DMS53 (cell line): ENCODE data around the gene PHACTR1.

ENCODE experiments used
- DNase-seq: peaks from one replicate; lab custom pipeline; 2025; lab: John Stamatoyannopoulos, UW

The PHACTR1 gene

DNA sequence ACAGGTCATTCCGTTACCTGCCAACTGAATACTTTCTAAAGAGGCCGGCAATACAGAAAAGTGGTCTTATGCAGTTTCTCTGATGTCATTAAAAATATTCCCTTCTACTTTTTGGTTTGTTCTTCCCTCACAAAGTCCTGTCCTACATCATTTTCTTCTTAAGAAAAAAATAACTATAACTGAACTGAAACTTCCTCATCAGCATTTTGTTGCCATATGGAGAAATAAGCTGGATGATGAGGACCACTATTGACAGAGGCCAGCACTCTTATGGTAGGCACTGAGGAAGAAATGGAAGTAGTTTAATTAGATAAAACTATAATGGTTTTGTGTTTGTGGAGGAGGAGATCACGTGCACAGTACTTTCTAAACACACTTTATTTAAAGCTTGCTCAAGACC, 274.9 kb downstream of the PHACTR1 start:
- DNase-seq = no peak

DNA sequence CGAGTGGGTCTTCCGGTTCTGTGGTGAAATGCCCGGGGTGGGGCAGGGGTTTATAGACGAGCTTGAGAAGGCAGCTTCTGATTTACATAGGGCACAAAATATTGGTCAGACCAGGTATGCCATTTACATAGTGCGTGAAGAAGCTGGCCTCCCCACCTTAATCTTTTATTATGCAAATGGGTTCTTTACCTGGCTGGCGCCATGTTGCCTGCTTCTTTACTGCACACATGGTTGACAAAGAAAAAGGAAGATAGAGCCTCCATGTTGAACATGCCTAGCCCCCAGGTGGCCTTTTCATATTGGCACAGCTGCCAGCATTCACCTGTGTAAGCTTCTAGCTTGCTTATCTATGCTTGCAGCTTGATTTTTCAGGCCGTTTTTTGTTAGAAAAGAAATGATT, 276.2 kb downstream of the PHACTR1 start:
- no peak for DNase-seq

DNA sequence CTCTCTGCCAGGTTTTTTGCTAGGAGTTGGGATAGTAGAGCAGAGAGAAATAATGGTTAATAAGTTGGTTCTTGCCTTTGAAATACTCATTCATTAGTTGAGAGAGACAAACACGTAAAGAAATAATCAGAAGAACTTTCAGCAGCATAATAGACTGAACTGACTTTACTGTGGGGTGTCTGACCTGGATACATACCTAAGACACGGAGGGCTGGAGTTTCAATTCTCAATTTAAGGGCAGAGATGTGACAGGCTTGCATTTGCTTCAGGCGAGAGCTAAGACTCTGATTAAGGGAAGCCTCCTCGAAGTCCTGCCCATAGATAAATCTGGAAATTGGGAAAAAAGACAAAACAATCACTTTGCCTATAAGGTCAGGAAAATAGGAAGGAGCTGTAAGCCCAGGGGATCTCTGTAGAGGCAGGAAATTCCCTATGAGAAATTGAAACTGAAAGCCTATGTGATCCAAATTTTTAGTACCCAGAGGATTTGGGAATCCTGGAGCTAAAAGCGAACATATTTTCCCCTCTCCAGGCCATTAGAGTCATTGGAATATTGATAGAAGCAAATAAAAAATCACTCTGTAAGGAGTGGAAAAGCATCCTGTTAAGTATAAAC, 276.8 kb downstream of the PHACTR1 start:
- no peak for DNase-seq

DNA sequence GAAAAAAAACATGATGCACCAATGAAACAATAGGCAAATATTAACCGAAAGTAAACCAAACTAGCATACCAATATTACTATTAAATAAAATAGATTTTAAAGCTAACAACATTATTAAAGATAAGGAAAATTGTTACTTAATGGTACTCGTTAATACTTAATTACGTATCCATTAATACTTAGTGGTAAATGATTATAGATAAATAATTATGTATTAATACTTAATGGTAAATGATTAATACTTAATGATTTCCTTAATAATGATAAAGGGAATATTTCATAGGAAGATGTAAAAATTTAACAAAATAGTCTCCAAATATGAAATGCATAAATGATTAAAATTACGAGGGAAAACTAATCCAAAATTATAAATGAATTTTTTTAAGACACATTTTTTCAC, 278.9 kb downstream of the PHACTR1 start:
- no peak for DNase-seq

DNA sequence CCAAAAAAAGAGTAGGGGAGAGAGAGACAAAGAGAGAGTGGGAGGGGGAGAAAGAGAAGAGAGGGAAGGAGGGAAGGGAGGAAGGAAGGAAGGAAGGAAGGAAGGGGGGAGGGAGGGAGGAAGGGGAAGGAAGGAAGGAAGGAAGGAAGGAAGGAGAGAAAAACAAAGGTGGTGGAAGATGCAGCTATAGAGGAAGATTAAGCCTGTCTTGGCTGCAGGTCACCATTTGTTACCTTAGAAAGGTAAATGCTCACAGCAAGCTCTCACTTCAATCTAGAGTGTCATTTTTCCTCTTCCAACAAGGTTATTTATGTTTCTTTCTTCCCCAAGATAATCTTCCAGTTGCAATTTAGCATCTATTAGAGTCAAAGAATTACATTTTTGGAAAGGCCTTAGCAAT, 284.0 kb downstream of the PHACTR1 start:
- no peak for DNase-seq

DNA sequence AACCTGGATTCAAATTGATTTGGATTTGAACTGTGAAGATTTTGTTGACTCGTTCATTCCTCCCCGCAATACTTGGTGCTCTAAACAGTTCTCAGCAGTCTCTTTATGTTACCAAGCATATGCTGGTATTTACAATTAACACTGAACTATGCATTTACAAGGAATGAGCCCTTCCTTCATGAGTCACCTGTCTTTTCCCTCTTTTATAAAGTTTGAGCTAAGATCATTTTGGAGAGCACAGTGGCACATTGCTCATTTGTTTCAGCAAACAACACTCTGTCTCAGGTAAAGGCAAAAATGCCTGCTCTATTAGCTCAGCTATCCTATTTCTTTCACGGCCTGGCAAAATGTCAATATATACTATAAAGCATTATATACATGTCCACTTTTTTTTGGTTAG, 285.4 kb downstream of the PHACTR1 start:
- DNase-seq = no peak

DNA sequence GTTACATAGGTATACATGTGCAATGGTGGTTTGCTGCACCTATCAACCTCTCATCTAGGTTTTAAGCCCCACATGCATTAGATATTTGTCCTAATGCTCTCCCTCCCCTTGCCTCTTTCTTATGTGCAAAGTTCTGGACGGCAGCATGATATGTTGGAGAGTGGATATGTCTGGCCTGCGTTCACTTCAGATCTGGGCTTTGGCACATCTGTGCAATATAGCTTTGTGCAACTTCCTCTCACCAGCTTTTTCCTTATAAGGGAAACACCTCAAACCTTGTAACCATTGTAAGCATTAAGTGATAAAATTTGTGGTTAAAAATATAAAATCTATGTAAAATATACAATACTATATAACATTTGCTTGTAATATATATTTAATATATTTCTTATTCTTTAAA, 288.0 kb downstream of the PHACTR1 start:
- no peak for DNase-seq

DNA sequence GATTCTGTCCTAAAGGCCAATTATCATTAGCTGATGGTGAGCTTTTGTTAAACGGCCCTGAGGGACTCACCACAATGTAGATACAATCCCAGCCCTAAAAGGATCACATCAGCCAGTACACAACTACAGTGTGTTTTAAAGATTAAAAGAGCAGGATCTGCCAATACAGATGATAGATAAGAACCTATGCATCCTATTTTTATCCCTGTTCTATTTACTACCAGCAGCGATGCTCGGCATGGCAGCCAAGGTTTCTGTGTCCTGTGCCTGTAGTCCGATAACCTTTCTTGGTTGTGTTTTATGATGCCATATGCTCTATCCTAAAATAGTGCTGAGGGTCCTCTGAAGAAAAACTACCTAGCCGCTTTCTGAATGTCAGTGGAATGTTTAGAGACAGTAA, 289.4 kb downstream of the PHACTR1 start:
- no peak for DNase-seq

DNA sequence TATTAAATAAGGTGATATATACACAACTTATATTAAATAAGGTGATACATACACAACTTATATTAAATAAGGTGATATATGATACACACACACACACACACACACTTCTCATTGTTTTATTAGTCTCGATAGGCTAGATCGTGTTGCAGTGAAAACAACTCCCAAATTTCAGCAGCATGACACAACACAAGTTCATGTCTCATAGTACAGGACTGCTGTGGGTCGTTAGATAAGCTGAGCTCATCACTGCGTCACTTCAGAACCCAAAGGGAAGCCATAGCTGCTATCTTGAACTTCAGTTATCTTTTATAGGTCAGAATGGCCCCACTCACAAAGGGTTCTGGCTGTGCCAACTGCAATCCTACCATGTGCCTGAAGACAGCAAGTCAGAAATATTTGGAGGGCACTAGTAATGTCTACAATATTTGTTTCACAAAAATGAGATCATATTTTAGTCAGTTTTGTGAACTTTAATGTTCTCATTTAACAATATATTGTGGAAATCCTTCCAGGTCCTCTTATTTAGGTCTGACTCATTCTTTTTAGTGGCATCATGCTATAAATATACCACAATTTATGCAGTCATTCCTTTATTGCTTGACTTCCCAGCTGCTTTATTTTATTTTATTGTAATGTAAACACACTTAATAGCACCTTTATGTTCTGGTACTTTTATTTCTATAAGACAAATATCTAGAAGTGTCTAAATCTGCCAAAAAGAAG, 290.2 kb downstream of the PHACTR1 start:
- DNase-seq = no peak

DNA sequence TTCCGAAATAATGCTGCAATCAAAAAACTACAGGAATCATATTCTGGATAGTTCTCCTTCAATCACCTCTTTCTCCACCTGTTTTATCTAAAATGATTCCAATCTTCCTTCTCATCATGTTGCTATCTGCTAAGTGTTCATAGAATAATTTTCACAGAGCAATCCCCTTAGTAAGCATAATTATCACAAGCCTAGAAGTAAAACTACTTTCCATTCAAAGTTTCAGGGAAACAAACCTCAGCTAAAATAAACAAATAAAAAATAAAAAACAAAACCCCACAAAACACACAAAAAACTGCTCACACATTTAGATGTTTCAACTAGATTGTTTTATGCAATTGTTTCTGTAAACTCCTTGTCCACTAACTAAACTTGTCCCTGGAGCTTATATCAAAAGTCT, 291.2 kb downstream of the PHACTR1 start:
- no peak for DNase-seq

DNA sequence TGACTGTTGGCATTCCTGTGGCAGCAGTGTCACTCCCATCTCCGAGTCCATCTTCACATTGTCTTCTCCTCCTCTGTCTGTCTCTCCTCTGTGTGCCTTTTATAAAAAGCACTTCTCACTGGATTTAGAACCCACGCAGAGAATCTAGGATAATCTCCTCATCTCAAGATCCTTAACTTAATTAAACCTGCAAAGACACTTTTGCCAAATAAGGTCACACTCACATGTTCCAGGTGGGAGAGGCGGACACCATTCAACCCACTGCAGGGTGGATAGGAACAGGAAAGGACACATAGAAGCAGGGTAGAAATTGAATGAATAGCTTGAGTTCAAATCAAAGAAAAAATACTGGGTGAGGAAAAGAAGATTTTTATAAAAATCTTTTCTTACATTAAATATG, 292.5 kb downstream of the PHACTR1 start:
- DNase-seq = no peak

DNA sequence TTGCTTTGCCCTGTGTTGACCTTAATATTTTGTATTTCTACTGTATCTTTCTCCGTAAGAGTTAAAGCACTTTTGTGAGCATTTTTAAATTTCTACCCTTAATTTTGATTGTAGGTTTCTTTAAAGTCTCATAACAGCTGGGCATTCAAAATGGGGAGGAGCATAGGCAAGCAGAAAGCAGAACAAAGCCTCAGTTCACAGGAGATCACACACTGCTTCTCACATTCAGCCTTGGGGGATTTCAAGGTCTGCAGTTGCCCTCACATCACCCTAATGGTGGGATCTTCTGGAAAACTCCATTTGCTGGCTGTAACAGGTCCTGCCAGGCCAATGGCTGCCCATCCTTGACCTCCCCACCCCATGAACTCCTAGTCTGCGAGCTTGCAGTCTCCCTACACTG, 292.9 kb downstream of the PHACTR1 start:
- DNase-seq = no peak

DNA sequence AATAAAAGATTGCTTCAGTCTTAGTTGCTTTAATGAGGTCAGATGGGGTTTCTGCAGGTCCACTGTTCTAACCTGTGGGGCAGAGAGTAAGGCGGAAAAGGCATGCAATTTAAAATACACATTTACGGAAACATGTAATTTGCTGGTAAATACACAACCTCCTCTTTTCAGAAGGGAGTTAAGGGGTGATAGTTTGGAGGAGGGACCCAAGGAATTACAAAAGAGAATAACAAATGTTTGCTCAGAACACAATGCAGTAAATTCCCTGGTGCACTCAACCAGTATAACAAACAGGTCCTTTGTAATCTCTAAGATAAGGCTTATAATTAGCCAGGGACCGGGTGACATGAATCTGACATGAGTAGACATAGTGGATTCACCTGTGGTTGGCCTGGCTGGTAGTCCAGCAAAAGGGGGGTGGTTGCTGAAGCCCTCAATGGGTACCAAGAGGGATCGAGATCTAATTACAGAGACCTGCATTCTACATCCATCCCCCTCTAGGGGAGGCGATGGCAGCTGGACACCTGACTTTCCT, 295.1 kb downstream of the PHACTR1 start:
- peak; percentile 59 for DNase-seq

DNA sequence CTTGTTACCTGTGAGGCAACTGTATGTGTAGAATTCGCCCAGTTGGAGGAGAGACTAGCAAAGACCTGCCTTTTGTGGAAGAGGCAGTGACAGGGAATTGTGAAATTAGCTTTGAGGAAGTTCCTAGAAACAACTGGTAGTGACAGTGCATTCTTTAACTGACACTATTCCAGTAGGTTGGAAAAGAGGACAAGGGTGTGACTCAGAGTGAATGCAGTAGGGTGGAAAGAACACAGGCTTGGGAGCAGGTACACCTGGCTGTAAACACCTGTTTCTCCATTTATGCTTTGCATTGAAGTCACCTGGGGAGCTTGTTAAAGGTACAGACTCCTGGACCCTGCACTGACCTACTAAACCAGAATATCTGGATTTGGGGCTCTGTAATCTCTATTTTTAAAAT, 295.7 kb downstream of the PHACTR1 start:
- peak; percentile 89 for DNase-seq

DNA sequence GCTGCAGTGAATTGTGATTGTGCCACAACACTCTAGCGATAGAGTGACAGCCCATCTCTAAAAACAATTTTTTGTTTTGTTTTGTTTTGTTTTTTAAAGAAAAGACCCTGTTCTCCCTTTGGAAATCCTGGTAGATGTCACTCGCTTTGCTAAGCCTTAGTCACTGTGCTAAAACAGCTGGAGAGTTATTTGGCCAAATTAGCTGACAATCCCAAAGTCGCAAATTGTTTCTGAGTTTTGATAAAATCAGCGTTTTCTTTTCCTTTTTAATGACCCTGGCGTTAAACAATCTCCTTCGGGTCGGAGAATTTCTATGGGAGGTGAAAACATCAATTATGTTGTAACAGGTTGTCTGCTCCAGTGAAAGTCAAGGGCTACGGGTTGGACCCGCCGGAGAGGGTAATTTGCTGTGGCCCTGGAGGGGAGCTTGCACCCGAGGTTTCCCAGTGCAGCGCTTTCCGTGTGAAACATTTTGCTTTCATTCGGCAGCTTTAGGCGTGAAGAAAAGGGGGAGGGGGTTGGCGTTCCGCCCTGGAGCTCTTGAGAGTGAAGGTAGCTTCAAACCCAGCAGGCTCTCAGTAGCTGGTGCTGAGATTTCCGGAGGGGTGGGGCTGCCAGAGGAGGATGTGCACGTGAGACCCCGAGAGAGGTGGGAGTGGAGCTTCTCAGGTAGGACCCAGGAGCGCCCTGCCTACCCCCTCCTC, 296.6 kb downstream of the PHACTR1 start:
- DNase-seq = peak; percentile 50

DNA sequence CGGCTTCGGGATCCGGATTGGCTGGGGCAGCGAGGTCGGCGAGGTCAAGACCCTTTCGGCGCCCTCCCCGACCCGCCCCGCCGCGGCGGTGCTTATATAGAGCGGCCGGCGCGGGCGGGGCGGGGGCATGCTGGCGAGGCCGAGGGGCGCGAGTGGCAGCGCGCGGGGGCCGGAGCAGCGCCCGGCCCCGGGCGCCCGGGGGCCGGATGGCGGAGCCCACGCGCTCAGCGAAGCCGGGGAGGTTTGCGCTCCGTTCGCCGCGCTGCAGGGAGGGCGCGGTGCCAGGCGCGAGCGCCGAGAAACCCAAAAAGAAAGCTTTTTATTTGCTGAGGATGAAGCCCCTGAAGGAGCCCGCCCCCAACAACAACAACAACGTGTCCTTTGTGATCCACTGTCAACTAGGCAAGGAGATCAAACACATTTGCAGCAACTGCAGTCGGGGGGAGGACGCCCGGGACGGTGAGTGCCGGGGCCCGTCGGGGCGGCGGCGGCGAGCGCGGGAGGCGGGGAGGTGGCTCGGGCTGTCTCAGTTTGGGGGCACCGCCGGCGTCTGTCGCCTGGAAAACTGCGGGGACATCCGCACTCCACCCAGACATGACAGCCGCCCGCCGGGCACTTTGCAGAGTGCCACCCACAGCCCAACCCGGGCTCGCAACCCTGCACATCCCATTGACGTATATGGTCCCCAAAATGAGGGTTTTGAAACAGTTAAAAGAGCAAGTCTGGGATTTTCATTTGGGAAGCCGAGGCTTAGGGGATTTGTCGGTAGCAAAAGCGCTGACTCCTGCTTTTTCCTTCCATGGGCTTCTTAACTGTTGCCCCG, 297.3 kb downstream of the PHACTR1 start:
- DNase-seq = peak; percentile 50

DNA sequence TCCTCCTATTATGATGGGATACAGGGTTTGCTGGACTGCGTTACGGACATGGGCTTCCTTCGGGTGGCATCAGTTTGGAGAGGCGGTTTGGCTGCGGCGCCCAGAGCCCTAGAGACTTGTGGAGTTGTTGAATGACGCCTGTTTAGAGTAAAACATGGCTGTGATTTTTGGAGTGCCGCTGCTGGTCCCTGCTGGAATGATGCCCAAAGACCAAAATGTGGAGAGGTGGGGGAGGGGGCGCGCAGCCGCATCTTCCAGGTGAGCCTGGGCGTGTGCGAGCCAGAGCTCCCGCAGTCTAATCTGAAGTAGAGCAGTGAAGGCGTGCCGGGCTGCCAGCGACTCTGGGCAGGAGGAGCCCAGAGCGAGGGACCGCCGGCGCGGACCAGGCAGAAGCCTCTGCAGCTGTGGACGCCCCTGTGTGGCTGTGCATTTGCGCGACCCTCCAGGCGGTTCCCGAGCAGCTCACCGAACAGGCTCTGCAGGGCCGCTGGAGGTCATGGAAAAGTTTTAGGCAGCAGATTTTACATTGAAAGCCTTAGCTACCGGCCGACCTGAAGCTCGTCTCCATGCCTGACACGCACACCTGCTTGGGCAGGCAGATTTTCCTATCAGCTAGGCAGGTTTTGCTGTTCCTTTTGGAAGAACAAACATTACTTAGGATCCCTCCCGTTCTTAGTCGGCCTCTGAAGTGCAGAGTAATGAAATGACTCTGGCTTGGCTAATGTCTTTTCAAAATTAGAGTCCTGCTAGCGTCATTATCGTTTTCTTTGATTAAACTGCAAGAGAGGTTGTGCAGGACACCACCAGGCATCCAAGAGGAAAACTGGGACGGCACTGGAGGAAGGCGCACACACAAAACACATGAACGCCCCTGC, 298.2 kb downstream of the PHACTR1 start:
- DNase-seq = peak; percentile 47

DNA sequence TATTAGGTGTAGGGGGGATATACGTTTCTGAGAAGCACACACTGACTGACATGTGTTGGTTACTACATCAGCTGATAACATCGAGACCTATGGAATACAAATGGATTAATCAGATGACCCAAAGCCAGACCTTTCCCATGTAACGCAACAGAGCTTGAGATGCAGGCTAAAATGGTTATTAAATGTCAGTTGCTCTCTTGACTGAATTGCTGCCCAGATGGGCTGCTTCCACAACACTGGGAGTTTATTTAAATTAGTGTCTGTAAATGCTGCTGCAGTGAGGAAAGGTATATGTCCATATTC, 298.8 kb downstream of the PHACTR1 start:
- DNase-seq = no peak

DNA sequence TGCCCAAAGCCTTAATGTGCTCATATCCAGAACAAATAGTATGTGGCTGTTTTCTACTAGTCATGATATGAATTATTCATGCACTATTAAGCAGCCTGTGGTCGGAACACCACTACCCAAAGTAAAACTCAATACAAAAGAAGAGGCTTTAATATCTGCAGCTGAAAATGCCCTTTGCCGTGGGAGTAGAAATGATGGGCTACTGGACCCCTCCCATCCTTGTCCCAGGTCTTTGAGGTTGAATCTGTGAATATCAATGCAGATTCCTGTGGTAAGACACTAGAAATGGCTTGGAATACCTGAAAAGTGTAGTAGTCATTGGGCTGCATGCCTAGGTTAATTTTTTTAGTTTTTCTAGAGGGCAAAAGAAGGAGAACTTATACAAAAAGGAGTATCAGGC, 308.0 kb downstream of the PHACTR1 start:
- no peak for DNase-seq

DNA sequence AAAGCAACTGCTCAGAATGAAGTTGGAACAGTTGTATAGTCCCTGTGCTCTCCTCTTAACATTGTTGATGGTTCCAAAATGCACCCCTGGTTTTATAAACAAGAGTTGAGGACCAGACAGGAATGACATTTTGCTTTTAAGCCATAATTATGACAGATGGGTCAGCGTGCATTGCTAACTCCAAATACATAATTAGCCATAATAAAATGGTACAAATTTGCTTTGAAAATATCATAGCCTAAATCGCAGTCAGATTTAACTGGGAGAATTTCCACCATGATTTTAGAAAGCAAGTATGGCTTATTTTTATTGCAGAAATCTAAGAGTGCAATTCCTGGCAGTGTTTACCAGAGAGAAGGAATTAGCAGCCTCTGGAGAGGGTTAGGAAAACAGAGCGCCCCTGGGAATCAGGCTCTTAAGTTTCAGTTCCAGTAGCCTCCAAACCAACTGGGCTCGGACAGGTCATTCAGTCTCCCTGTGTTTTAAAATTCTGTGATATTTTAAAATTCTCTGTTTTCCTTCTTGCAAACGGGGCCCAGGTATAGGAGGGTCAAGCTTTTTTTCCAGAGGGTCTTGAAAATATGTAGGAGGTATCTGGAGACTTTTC, 309.4 kb downstream of the PHACTR1 start:
- no peak for DNase-seq

DNA sequence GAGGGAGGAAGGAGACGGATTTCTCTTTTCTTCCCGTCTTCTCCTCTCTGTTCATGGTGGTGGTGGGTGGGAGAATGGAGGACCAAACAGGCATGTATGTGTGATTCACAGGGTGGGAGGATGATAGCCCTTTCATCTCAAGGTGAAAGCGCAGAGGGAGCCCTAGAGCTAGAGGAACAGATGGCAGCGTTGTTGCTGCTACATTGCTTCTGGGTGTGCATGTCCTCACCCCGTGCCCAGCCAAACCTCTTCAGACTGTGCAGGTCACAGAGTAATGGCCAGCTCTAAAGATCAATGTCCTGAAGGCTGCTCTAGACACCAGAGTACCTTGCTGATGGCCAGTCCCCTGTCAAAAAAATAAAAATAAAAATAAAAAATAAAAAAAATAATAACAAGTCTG, 310.0 kb downstream of the PHACTR1 start:
- no peak for DNase-seq
